Esophagus muscularis mucosa (tissue), 4 donors: ENCODE results near the gene RYR2. TPM values are rescaled to one million over a fixed set of nuclear protein-coding genes. Genes with fewer than 3 reads are reported as not detected.

ENCODE experiments used
- DNase-seq: peaks from one replicate; pipeline ENCODE4 v3.0.0-alpha.2; 2017; ENCODE audit errors: extremely low spot score
- H3K27ac ChIP-seq, 4 donors: fragments of 200-600 bp; sonication (generic); replicated peaks in 1 of 4; 1 replicate in 3 of 4; 2 replicates in 1 of 4; pipeline ENCODE4 v1.5.1; 2016 to 2019; ENCODE audit warnings: mild to moderate bottlenecking in 1 of 4
- H3K27me3 ChIP-seq, 4 donors: fragments of 200-600 bp; sonication (generic); one replicate each; pipeline versions ENCODE4 v1.5.1 to v1.6.0; 2016 to 2019
- H3K36me3 ChIP-seq, 4 donors: fragments of 200-600 bp; sonication (generic); one replicate each; pipeline ENCODE4 v1.5.1; 2016 to 2019
- H3K4me1 ChIP-seq, 4 donors: fragments of 200-600 bp; sonication (generic); one replicate each; pipeline ENCODE4 v1.5.1; 2016 to 2019
- H3K4me3 ChIP-seq, 4 donors: fragments of 200-600 bp; sonication (generic); 1 replicate in 2 of 4; 2 replicates in 2 of 4; pipeline ENCODE4 v1.5.1; 2016 to 2019; ENCODE audit warnings: mild to moderate bottlenecking in 4 of 4, moderate library complexity in 1 of 4
- H3K9me3 ChIP-seq, 4 donors: fragments of 200-600 bp; sonication (generic); 1 replicate in 3 of 4; 2 replicates in 1 of 4; pipeline ENCODE4 v1.5.1; 2016 to 2019
- CTCF ChIP-seq, 3 experiments: fragments of 200-600 bp in 2 of 3; fragments of 450-650 bp in 1 of 3; sonication (generic) in 2 of 3; IDR thresholded peaks; one replicate each; pipeline ENCODE4 v1.5.1; 2017 to 2019; ENCODE audit warnings: antibody characterized with exemption in 3 of 3, mild to moderate bottlenecking in 2 of 3, moderate library complexity in 1 of 3
- EP300 ChIP-seq: sonication (generic); formaldehyde crosslinking; IDR thresholded peaks from one replicate; pipeline ENCODE4 v1.6.1; 2017; ENCODE audit warnings: antibody characterized with exemption
- POLR2A ChIP-seq: fragments of 450-650 bp; IDR thresholded peaks from one replicate; pipeline ENCODE4 v1.6.1; 2017; ENCODE audit warnings: antibody characterized with exemption, moderate library complexity, mild to moderate bottlenecking, low read depth
- POLR2AphosphoS5 ChIP-seq, 2 donors: sonication (generic); formaldehyde crosslinking; IDR thresholded peaks; one replicate each; pipeline ENCODE4 v1.6.1; 2017; ENCODE audit warnings: antibody characterized with exemption in 2 of 2
- WGBS: methylation state at CpG from one replicate; pipeline ENCODE4 v1.1.5; 2018; 5-methylcytosine and 5-hydroxymethylcytosine counted together
- intact Hi-C: fragments of 100-400 bp; cut with DNase I; formaldehyde crosslinking; loops from one replicate; pipeline ENCODE4 v1.15.1; 2023
- total RNA-seq, 4 donors: library from RNA; depleted of rRNA; stranded (reverse); fragments of >200 nt; gene quantifications; one replicate each; pipeline versions ENCODE4 v1.1.0 to v1.2.1, GENCODE V29; 2016

Gene RYR2
- total RNA-seq, 4 donors from 2014 or later = 29.8 to 56.3 (median 38.9) TPM

GRCh38 chr1:237737938-237738610, 696.1 kb downstream of the RYR2 start:
- DNase-seq = no peak
- WGBS = 75% methylated on average over 5 of the region's 5 CpGs
- intact Hi-C loops = no loop called here

GRCh38 chr1:237740846-237741245, 698.9 kb downstream of the RYR2 start:
- Histone ChIP-seq H3K27ac (no peak overlapping the region), H3K4me3 (no peak overlapping the region), H3K9me3 (no peaks in the 10 kb centered on the region), H3K4me1 (peaks cover 0 to 6% (median 3%) of the 10 kb centered on the region in 4 donors), H3K36me3 (peaks cover 0 to 10% (median 0%) of the 10 kb centered on the region in 4 donors), H3K27me3 (no peaks in the 10 kb centered on the region)
- DNase-seq = no peak
- intact Hi-C loops = no loop called here
- WGBS = 88% methylated on average over 3 of the region's 3 CpGs
- TF ChIP-seq POLR2AphosphoS5 (IDR thresholded peaks at IDR 0.05) (no peak), POLR2A (no peak), EP300 (no peak), CTCF (IDR thresholded peaks at IDR 0.05) (no peak)

More at GRCh38 chr1:237737938-237738610, 696.1 kb downstream of the RYR2 start:
- Histone ChIP-seq H3K36me3 (peaks cover 0 to 14% (median 5%) of the 10 kb centered on the region in 4 donors), H3K27me3 (no peaks in the 10 kb centered on the region), H3K4me3 (no peak overlapping the region), H3K9me3 (no peaks in the 10 kb centered on the region), H3K4me1 (peaks cover 0 to 6% (median 3%) of the 10 kb centered on the region in 4 donors), H3K27ac (no peak overlapping the region)
- TF ChIP-seq CTCF (IDR thresholded peaks at IDR 0.05) (no peak), POLR2A (no peak), POLR2AphosphoS5 (IDR thresholded peaks at IDR 0.05) (no peak), EP300 (no peak)

- no peaks in the 10 kb centered on the region for H3K4me1 ChIP-seq
- no peak overlapping the region for H3K27ac ChIP-seq
- TF ChIP-seq CTCF (IDR thresholded peaks at IDR 0.05) (no peak), POLR2A (no peak), POLR2AphosphoS5 (IDR thresholded peaks at IDR 0.05) (no peak), EP300 (no peak)
- no peak for DNase-seq
- peaks cover 0 to 10% (median 0%) of the 10 kb centered on the region in 4 donors for H3K36me3 ChIP-seq
- no peaks in the 10 kb centered on the region for H3K9me3 ChIP-seq
- intact Hi-C loops = no loop called here
- whole genome bisulfite sequencing = 83% methylated on average over 4 of the region's 4 CpGs
- no peak overlapping the region for H3K4me3 ChIP-seq
- no peaks in the 10 kb centered on the region for H3K27me3 ChIP-seq
Observed at GRCh38 chr1:237745545-237745944, 703.6 kb downstream of the RYR2 start.

- Histone ChIP-seq H3K27ac (no peak overlapping the region), H3K4me3 (no peak overlapping the region), H3K36me3 (no peaks in the 10 kb centered on the region), H3K9me3 (no peaks in the 10 kb centered on the region), H3K4me1 (peaks cover 0 to 7% (median 3%) of the 10 kb centered on the region in 4 donors), H3K27me3 (no peaks in the 10 kb centered on the region)
- DNase-seq = no peak
- TF ChIP-seq POLR2AphosphoS5 (IDR thresholded peaks at IDR 0.05) (no peak), CTCF (IDR thresholded peaks at IDR 0.05) (no peak), EP300 (no peak), POLR2A (no peak)
- WGBS = 55% methylated on average over 2 of the region's 2 CpGs
- intact Hi-C loops = no loop called here
Observed at GRCh38 chr1:237748171-237748960, 706.4 kb downstream of the RYR2 start.
